Spleen (tissue), 11 donors: ENCODE data around the gene CDNF. TPM values are rescaled to one million over a fixed set of nuclear protein-coding genes. Genes with fewer than 3 reads are reported as not detected.
"Not testable (repeated sequence)": the region's sequence is repeated elsewhere in the genome, so short reads cannot be mapped to it uniquely, and the experiment has no call there.

Experiments used
- DNase-seq: peaks from one replicate; pipeline ENCODE4 v3.0.0-alpha.2; 2020
- H3K27ac ChIP-seq, 8 donors: fragments of 200-600 bp; sonication (generic) in 7 of 8; 1 replicate in 4 of 8; 2 replicates in 4 of 8; pipeline versions ENCODE4 v1.5.0 to v1.8.0; 2016 to 2021; ENCODE audit warnings: inconsistent platforms in 4 of 8, mild to moderate bottlenecking in 4 of 8, moderate library complexity in 1 of 8
- H3K27me3 ChIP-seq, 7 donors: fragments of 200-600 bp; sonication (generic) in 6 of 7; replicated peaks in 1 of 7; 1 replicate in 4 of 7; 2 replicates in 3 of 7; pipeline versions ENCODE4 v1.5.0 to v1.8.0; 2016 to 2021; ENCODE audit warnings: inconsistent platforms in 3 of 7, mild to moderate bottlenecking in 1 of 7
- H3K36me3 ChIP-seq, 6 donors: fragments of 200-600 bp; sonication (generic) in 5 of 6; 1 replicate in 4 of 6; 2 replicates in 2 of 6; pipeline versions ENCODE4 v1.5.0 to v1.8.0; 2016 to 2021; ENCODE audit warnings: inconsistent platforms in 2 of 6
- H3K4me1 ChIP-seq, 6 donors: fragments of 200-600 bp; sonication (generic) in 5 of 6; 1 replicate in 3 of 6; 2 replicates in 3 of 6; pipeline versions ENCODE4 v1.5.0 to v1.8.0; 2016 to 2021; ENCODE audit warnings: inconsistent platforms in 3 of 6
- H3K4me3 ChIP-seq, 8 donors: fragments of 200-600 bp; sonication (generic) in 7 of 8; 1 replicate in 4 of 8; 2 replicates in 4 of 8; pipeline versions ENCODE4 v1.5.0 to v1.8.0; 2016 to 2021; ENCODE audit warnings: inconsistent platforms in 4 of 8, mild to moderate bottlenecking in 4 of 8, moderate library complexity in 2 of 8
- H3K9me3 ChIP-seq, 8 donors: fragments of 200-600 bp; sonication (generic) in 7 of 8; 1 replicate in 4 of 8; 2 replicates in 4 of 8; pipeline versions ENCODE4 v1.5.0 to v1.8.0; 2016 to 2021; ENCODE audit warnings: inconsistent platforms in 4 of 8
- CTCF ChIP-seq, 11 experiments: fragments of 200-600 bp in 7 of 11; fragments of 450-650 bp in 4 of 11; sonication (generic) in 4 of 11; IDR thresholded peaks in 8 of 11; conservative IDR thresholded peaks in 3 of 11; 1 replicate in 7 of 11; 2 replicates in 4 of 11; pipeline versions ENCODE4 v1.4.0 to v1.8.0; 2016 to 2021; ENCODE audit warnings: antibody characterized with exemption in 11 of 11, inconsistent platforms in 4 of 11, mild to moderate bottlenecking in 1 of 11
- POLR2A ChIP-seq, 3 donors: fragments of 450-650 bp; IDR thresholded peaks; one replicate each; pipeline ENCODE4 v1.5.1; 2017; ENCODE audit warnings: antibody characterized with exemption in 3 of 3, mild to moderate bottlenecking in 1 of 3
- POLR2AphosphoS5 ChIP-seq, 3 donors: sonication (generic); formaldehyde crosslinking; IDR thresholded peaks; one replicate each; pipeline ENCODE4 v1.5.1; 2017; ENCODE audit warnings: antibody characterized with exemption in 3 of 3
- WGBS, 5 donors: extraction: QIAGEN DNeasy Blood & Tissue Kit in 3 of 5; methylation state at CpG; one replicate each; pipeline versions ENCODE4 v1.1.5 to v1.1.7; 2013 to 2018; 5-methylcytosine and 5-hydroxymethylcytosine counted together
- intact Hi-C: fragments of 100-400 bp; cut with DNase I; formaldehyde crosslinking; loops from one replicate; pipeline ENCODE4 v1.15.0; 2023; ENCODE audit warnings: low total_unique reads
- polyA plus RNA-seq, 3 donors: library from polyadenylated mRNA; stranded (reverse); fragments of 200-250 nt; gene quantifications; one replicate each; pipeline ENCODE4 v1.2.1, GENCODE V29; 2013
- total RNA-seq, 7 donors: library from RNA; depleted of rRNA in 3 of 7; stranded (reverse); fragments of >200 nt in 3 of 7; fragmentation: NEBNext Ultra II Directional in 4 of 7; extraction: Animal tissue kit (Norgen Biotek cat#: 25700) in 4 of 7; gene quantifications; one replicate each; pipeline versions ENCODE4 v1.1.0 to v1.2.1, GENCODE V29; 2016 to 2021
- donor health status: healthy with polysubstance abuse.
- donor health status: DM: no; HTN: no; CAD: no; lungs with moderate emphysema.
- donor health status: DM: no; HTN: no; CAD: no.
- donor health status: Bipolar disorder and iron deficiency.
- donor health status: healthy.
- donor health status: DM: no; HTN: no; CAD: no.
- donor health status: DM: yes; HTN: yes; CAD: no.

Gene CDNF
- total and polyA plus RNA-seq, 10 donors = 0.67 to 2.5 (median 1.5) TPM; not detected in 1

GRCh38 chr10:14820010-14820774 lies 17.6 kb downstream of the CDNF start:
- intact Hi-C loops = loop anchor here (5.0 kb wide), 1 partner anchor 278 kb away; no protein-coding TSS in a partner anchor
- DNase-seq = no peak

GRCh38 chr10:14816717-14817116 lies 21.1 kb downstream of the CDNF start:
- 92 to 99% (median 94%) methylated on average over 7 of the region's 7 CpGs for WGBS, 5 donors
- intact Hi-C loops = loop anchor here (5.0 kb wide), 1 partner anchor 314 kb away; no protein-coding TSS in a partner anchor
- DNase-seq = not testable (repeated sequence)

More at GRCh38 chr10:14820010-14820774, 17.6 kb downstream of the CDNF start:
- Histone ChIP-seq H3K4me1 (peaks cover 0 to 10% (median 7%) of the 10 kb centered on the region in 6 donors), H3K4me3 (no peak overlapping the region), H3K9me3 (no peaks in the 10 kb centered on the region), H3K27me3 (no peaks in the 10 kb centered on the region), H3K36me3 (no peaks in the 10 kb centered on the region), H3K27ac (no peak overlapping the region)
- no peak for TF ChIP-seq POLR2A (IDR thresholded peaks at IDR 0.05)
- no peak for TF ChIP-seq POLR2AphosphoS5 (IDR thresholded peaks at IDR 0.05)
- no peak for TF ChIP-seq CTCF (IDR thresholded peaks at IDR 0.05 in 8 of 11, conservative IDR thresholded peaks at IDR 0.05 in 3 of 11)
- 94 to 98% (median 96%) methylated on average over 10 of the region's 10 CpGs for WGBS, 5 donors

GRCh38 chr10:14815681-14816080 lies 22.2 kb downstream of the CDNF start:
- Histone ChIP-seq H3K27me3 (no peaks in the 10 kb centered on the region), H3K4me3 (no peak overlapping the region), H3K27ac (no peak overlapping the region), H3K36me3 (no peaks in the 10 kb centered on the region), H3K4me1 (peaks cover 0 to 9% (median 0%) of the 10 kb centered on the region in 6 donors), H3K9me3 (no peaks in the 10 kb centered on the region)
- WGBS, 5 donors = 85 to 93% (median 88%) methylated on average over 6 of the region's 6 CpGs
- intact Hi-C loops = loop anchor here (5.0 kb wide), 1 partner anchor 313 kb away; no protein-coding TSS in a partner anchor
- TF ChIP-seq CTCF (IDR thresholded peaks at IDR 0.05 in 8 of 11, conservative IDR thresholded peaks at IDR 0.05 in 3 of 11) (no peak), POLR2AphosphoS5 (IDR thresholded peaks at IDR 0.05) (no peak), POLR2A (IDR thresholded peaks at IDR 0.05) (no peak)
- DNase-seq = no peak

More at GRCh38 chr10:14816717-14817116, 21.1 kb downstream of the CDNF start:
- not testable (repeated sequence) for H3K27me3 ChIP-seq, H3K4me3 ChIP-seq, H3K27ac ChIP-seq, H3K9me3 ChIP-seq, H3K36me3 ChIP-seq, H3K4me1 ChIP-seq

GRCh38 chr10:14812271-14812670 lies 25.6 kb downstream of the CDNF start:
- H3K27ac ChIP-seq = no peak overlapping the region
- H3K36me3 ChIP-seq = no peaks in the 10 kb centered on the region
- TF ChIP-seq POLR2AphosphoS5 (IDR thresholded peaks at IDR 0.05) = no peak
- TF ChIP-seq CTCF (IDR thresholded peaks at IDR 0.05 in 8 of 11, conservative IDR thresholded peaks at IDR 0.05 in 3 of 11) = no peak
- TF ChIP-seq POLR2A (IDR thresholded peaks at IDR 0.05) = no peak
- no peak overlapping the region for H3K4me3 ChIP-seq
- H3K4me1 ChIP-seq = peaks cover 0 to 9% (median 0%) of the 10 kb centered on the region in 6 donors
- 89 to 94% (median 91%) methylated on average over 3 of the region's 3 CpGs for WGBS, 5 donors
- intact Hi-C loops = no loop called here
- DNase-seq = no peak
- H3K9me3 ChIP-seq = no peaks in the 10 kb centered on the region
- H3K27me3 ChIP-seq = no peaks in the 10 kb centered on the region
